ENCODE data around the gene MEAF6. TPM values are rescaled to one million over a fixed set of nuclear protein-coding genes. Genes with fewer than 3 reads are reported as not detected.

MEAF6 gene
- total and polyA plus RNA-seq, 2 donors = 57.4 to 107 TPM

DNA sequence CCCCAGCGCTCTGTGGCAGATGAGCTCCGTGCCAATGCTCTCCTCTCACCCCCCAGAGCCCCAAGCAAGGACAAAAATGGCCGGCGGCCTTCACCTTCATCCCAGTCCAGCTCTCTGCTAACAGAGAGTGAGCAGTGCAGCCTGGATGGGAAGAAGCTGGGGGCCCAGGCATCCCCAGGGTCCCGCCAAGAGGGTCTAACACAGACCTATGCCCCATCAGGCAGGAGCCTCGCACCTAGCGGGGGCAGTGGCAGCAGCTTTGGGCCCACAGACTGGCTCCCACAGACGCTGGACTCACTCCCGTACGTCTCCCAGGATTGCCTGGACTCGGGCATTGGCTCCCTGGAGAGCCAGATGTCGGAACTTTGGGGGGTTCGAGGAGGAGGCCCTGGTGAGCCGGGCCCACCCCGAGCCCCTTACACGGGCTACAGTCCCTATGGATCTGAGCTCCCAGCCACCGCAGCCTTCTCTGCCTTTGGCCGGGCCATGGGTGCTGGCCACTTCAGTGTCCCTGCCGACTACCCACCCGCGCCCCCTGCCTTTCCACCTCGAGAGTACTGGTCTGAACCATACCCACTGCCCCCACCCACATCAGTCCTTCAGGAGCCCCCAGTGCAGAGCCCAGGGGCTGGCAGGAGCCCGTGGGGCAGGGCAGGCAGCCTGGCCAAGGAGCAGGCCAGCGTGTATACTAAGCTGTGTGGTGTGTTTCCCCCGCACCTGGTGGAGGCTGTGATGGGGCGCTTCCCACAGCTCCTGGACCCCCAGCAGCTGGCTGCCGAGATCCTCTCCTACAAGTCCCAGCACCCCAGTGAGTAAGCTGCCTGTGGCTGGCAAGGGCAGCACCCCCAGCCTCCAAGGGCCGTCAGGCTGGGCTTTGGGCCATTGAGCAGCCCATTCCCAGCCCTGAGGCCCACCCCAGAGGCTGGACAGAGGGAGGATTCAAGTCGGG, 31.5 kb downstream of the MEAF6 start:
- peaks cover 49 to 55% of the 10 kb centered on the region in 2 donors for H3K36me3 ChIP-seq (ENCODE audit: control insufficient read depth in 2 of 2, insufficient read depth in 2 of 2, low read length in 1 of 2)
- H3K9me3 ChIP-seq (ENCODE audit: control insufficient read depth in 2 of 2, insufficient read depth in 1 of 2, low read length in 1 of 2) = no peaks in the 10 kb centered on the region
- H3K4me3 ChIP-seq (ENCODE audit: low read length in 2 of 2) = no peak overlapping the region
- 97% methylated on average over 29 of the region's 29 CpGs for WGBS
- DNase-seq (ENCODE audit: low read depth in 6 of 9, low spot score in 9 of 9) = no peak
- no peaks in the 10 kb centered on the region for H3K27me3 ChIP-seq (ENCODE audit: control insufficient read depth in 2 of 2, insufficient read depth in 1 of 2, low read length in 1 of 2)
- peaks cover 14 to 34% of the 10 kb centered on the region in 2 donors for H3K4me1 ChIP-seq (ENCODE audit: control insufficient read depth in 2 of 2, insufficient read depth in 2 of 2, low read length in 2 of 2)
- H3K27ac ChIP-seq (ENCODE audit: low read depth in 1 of 2, low read length in 1 of 2) = no peak overlapping the region

DNA sequence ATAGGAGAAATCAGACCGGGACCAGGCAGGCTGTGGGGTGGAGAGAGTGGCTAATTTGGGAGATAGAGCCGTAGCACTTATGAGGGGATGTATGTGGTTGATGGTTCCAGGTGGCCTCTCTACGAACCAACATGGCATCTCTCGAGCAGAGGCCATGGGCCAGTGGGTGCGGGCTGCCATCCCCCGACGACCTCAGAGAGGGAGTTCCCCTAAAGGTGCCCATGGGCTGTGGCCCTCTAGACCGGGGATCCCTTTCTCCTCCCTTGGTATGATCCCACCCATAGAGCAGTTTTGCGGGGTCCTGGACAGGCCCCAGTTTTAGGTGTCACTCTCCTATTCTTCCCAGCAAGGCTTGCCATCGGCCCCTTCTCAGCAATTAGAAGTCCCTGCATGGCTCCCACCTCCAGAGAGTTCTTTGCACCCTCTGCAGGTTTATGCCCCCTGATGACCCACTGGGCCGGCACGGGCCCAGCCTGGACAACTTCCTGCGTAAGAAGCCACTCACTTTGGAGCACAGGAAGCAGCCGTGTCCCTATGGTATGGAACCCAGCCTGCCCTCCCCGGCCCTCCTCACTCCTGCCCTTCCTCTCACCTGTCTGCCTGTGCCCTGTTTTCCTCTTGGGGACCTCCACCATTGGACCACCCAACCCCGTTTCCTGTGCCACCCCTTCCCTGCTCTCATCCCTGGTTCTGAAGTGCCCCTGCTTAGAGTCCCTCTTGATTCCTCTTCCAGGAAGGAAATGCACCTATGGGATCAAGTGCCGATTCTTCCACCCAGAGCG, 32.4 kb downstream of the MEAF6 start:
- 94% methylated on average over 18 of the region's 18 CpGs for WGBS
- Histone ChIP-seq H3K4me3 (ENCODE audit: low read length in 2 of 2) (no peak overlapping the region), H3K4me1 (ENCODE audit: control insufficient read depth in 2 of 2, insufficient read depth in 2 of 2, low read length in 2 of 2) (peaks cover 22 to 40% of the 10 kb centered on the region in 2 donors), H3K9me3 (ENCODE audit: control insufficient read depth in 2 of 2, insufficient read depth in 1 of 2, low read length in 1 of 2) (no peaks in the 10 kb centered on the region), H3K36me3 (ENCODE audit: control insufficient read depth in 2 of 2, insufficient read depth in 2 of 2, low read length in 1 of 2) (peaks cover 51 to 55% of the 10 kb centered on the region in 2 donors), H3K27me3 (ENCODE audit: control insufficient read depth in 2 of 2, insufficient read depth in 1 of 2, low read length in 1 of 2) (no peaks in the 10 kb centered on the region), H3K27ac (ENCODE audit: low read depth in 1 of 2, low read length in 1 of 2) (no peak overlapping the region)
- DNase-seq (ENCODE audit: low read depth in 6 of 9, low spot score in 9 of 9) = no peak

DNA sequence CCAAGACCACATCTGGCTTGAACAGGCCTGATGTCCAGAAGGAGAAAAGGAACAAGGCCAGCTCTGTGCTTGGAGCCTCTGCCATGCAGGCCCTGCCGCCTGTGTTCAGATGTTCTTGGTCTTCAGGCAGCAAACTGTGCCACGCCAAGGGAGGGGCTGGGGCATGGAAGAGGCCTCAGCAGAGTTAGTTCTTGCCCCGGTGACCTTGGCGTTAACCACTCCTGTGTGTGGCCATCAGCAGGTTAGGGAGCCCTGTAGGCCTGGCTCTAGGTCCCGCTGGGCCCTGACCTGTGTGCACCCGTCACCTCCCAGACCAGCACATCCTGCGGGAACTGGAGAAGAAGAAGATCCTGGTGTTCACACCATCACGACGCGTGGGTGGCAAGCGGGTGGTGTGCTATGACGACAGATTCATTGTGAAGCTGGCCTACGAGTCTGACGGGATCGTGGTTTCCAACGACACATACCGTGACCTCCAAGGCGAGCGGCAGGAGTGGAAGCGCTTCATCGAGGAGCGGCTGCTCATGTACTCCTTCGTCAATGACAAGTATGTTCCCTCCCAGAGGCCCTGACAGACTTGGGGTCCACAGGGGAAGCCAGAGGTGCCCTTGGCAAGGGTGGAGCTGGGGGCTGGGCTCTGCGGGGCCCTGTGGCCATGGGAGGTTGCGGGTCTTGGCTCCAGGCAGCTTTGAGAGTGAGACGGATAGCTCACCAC, 33.1 kb downstream of the MEAF6 start:
- Histone ChIP-seq H3K4me3 (ENCODE audit: low read length in 2 of 2) (no peak overlapping the region), H3K27ac (ENCODE audit: low read depth in 1 of 2, low read length in 1 of 2) (no peak overlapping the region), H3K36me3 (ENCODE audit: control insufficient read depth in 2 of 2, insufficient read depth in 2 of 2, low read length in 1 of 2) (peaks cover 55 to 56% of the 10 kb centered on the region in 2 donors), H3K4me1 (ENCODE audit: control insufficient read depth in 2 of 2, insufficient read depth in 2 of 2, low read length in 2 of 2) (peaks cover 29 to 40% of the 10 kb centered on the region in 2 donors), H3K27me3 (ENCODE audit: control insufficient read depth in 2 of 2, insufficient read depth in 1 of 2, low read length in 1 of 2) (no peaks in the 10 kb centered on the region), H3K9me3 (ENCODE audit: control insufficient read depth in 2 of 2, insufficient read depth in 1 of 2, low read length in 1 of 2) (no peaks in the 10 kb centered on the region)
- WGBS = 96% methylated on average over 26 of the region's 26 CpGs
- DNase-seq (ENCODE audit: low read depth in 6 of 9, low spot score in 9 of 9) = no peak

DNA sequence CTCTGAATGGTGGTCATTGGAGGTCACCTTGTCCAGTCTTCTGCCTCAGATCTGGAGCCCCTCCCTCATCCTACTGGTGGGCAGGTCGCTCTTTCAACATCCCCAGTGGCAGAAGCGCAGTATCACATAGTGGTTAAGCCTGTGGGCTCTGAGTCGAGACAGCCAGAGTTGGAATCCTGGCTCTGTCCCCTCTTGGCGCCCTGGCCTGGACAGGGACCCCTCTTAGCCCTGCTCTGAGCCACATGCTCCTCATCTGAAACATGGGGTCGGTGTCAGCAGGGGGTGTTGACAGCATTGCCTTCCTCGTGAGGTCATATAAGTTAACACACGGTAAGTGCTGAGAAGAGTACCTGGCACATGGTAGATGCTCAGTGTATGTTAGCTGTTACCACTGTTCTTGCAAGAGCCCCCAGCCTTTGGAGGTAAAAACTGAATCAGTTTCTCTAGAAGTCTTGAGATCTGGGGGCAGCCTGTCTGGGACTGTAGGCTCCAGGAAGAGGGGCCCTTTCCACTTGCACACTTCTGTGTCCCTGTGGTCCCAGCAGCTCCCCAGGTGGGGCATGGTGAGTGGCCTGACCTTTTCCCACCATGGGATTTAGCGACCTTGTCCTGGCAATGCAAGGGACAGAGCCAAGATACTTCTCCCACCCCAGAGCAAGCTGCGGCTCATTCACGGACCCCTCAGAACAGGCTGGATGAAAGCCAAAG, 33.8 kb downstream of the MEAF6 start:
- peak overlapping the region in 1 of 2 donors; percentile 57 for H3K27ac ChIP-seq (ENCODE audit: low read depth in 1 of 2, low read length in 1 of 2)
- DNase-seq (ENCODE audit: low read depth in 6 of 9, low spot score in 9 of 9) = no peak
- no peaks in the 10 kb centered on the region for H3K9me3 ChIP-seq (ENCODE audit: control insufficient read depth in 2 of 2, insufficient read depth in 1 of 2, low read length in 1 of 2)
- 94% methylated on average over 10 of the region's 10 CpGs for WGBS
- H3K4me1 ChIP-seq (ENCODE audit: control insufficient read depth in 2 of 2, insufficient read depth in 2 of 2, low read length in 2 of 2) = peaks cover 31 to 46% of the 10 kb centered on the region in 2 donors
- H3K4me3 ChIP-seq (ENCODE audit: low read length in 2 of 2) = no peak overlapping the region
- peaks cover 55 to 61% of the 10 kb centered on the region in 2 donors for H3K36me3 ChIP-seq (ENCODE audit: control insufficient read depth in 2 of 2, insufficient read depth in 2 of 2, low read length in 1 of 2)
- no peaks in the 10 kb centered on the region for H3K27me3 ChIP-seq (ENCODE audit: control insufficient read depth in 2 of 2, insufficient read depth in 1 of 2, low read length in 1 of 2)

DNA sequence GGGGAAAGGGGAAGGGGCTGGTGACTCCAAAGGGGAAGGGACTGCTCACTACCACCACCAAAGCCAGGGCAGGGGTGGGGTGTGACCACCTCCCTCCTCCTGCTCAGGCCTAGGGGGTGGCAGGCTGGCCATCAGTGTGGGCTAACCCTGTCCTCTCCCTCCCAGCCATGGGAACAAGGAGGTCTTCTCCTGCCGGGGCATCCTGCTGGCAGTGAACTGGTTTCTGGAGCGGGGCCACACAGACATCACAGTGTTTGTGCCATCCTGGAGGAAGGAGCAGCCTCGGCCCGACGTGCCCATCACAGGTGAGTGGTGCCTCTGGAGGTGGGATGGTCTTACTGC, 34.5 kb downstream of the MEAF6 start:
- WGBS = 98% methylated on average over 5 of the region's 5 CpGs
- peak overlapping the region in 1 of 2 donors; percentile 8 for H3K4me3 ChIP-seq (ENCODE audit: low read length in 2 of 2)
- H3K4me1 ChIP-seq (ENCODE audit: control insufficient read depth in 2 of 2, insufficient read depth in 2 of 2, low read length in 2 of 2) = peaks cover 37 to 53% of the 10 kb centered on the region in 2 donors
- H3K27ac ChIP-seq (ENCODE audit: low read depth in 1 of 2, low read length in 1 of 2) = peak overlapping the region; percentile 57 to 76
- H3K9me3 ChIP-seq (ENCODE audit: control insufficient read depth in 2 of 2, insufficient read depth in 1 of 2, low read length in 1 of 2) = no peaks in the 10 kb centered on the region
- peaks cover 55 to 64% of the 10 kb centered on the region in 2 donors for H3K36me3 ChIP-seq (ENCODE audit: control insufficient read depth in 2 of 2, insufficient read depth in 2 of 2, low read length in 1 of 2)
- no peaks in the 10 kb centered on the region for H3K27me3 ChIP-seq (ENCODE audit: control insufficient read depth in 2 of 2, insufficient read depth in 1 of 2, low read length in 1 of 2)
- no peak for DNase-seq (ENCODE audit: low read depth in 6 of 9, low spot score in 9 of 9)

DNA sequence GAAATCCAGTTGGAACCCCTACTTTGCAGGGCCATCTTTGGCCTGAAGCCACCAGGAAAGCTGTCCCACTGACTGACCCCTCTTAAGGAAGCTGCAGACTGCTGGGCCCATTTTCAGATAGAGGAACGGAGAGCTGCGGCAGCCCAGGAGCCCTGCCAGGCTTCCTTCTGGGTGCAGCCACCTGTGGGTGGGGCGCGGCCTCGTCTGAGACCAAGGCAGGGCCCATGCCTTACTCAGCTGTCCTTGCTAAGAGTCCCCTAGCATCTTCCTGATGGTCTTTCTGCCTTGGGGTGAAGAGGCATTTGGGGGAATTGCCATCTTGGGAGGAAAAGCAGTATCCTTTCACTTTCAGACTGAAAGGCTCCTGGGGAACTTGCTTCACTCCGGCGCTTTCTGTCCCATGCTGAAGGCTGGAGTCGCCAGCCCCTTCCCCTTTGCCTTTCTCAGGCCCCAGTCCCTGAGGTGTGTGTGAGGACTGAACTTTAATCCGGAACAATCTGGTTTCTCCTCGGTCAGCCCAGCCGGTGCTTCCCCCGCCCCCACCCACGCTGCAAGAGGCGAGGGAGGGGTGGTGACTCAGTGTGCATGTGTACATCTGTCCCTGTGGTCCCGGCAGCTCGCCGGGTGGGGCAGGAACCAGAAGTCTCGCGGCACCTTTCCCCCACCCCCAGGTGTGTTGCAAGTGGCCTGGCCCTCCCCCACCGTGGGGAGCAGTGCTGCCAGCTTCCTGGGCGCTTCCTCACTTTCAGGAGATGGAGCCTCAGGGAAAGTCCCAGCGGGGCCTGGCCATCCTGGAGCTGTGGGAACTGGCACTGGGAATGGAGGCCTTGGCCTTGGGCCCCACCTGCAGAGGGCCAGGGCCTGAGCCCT, 35.1 kb downstream of the MEAF6 start:
- peak overlapping the region; percentile 76 to 94 for H3K27ac ChIP-seq (ENCODE audit: low read depth in 1 of 2, low read length in 1 of 2)
- H3K36me3 ChIP-seq (ENCODE audit: control insufficient read depth in 2 of 2, insufficient read depth in 2 of 2, low read length in 1 of 2) = peaks cover 50 to 62% of the 10 kb centered on the region in 2 donors
- peak in 6 of 9 donors; percentile 42 to 84 (median 68) for DNase-seq (ENCODE audit: low read depth in 6 of 9, low spot score in 9 of 9)
- H3K27me3 ChIP-seq (ENCODE audit: control insufficient read depth in 2 of 2, insufficient read depth in 1 of 2, low read length in 1 of 2) = no peaks in the 10 kb centered on the region
- WGBS = 10% methylated on average over 22 of the region's 22 CpGs
- H3K4me3 ChIP-seq (ENCODE audit: low read length in 2 of 2) = peak overlapping the region; percentile 8 to 44
- H3K4me1 ChIP-seq (ENCODE audit: control insufficient read depth in 2 of 2, insufficient read depth in 2 of 2, low read length in 2 of 2) = peaks cover 39 to 56% of the 10 kb centered on the region in 2 donors
- no peaks in the 10 kb centered on the region for H3K9me3 ChIP-seq (ENCODE audit: control insufficient read depth in 2 of 2, insufficient read depth in 1 of 2, low read length in 1 of 2)

DNA sequence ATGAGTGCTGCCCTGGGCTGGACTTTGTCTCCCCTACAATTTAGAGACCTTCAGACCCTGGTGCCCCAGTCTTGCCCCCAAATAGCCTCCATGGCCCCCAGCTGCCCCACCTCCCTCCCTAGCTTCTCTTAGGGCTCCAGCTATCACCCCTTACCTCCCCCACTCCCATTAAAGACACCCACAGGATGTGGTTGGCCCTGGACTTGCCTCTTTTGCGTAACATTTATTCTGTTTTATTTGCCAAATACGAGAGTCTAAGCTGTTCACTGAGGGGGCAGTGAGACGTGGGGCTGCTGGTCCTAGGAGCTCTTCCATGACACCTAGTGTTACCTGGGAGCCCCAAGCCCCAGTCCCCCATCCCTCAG, 35.7 kb downstream of the MEAF6 start:
- Histone ChIP-seq H3K36me3 (ENCODE audit: control insufficient read depth in 2 of 2, insufficient read depth in 2 of 2, low read length in 1 of 2) (peaks cover 44 to 56% of the 10 kb centered on the region in 2 donors), H3K9me3 (ENCODE audit: control insufficient read depth in 2 of 2, insufficient read depth in 1 of 2, low read length in 1 of 2) (no peaks in the 10 kb centered on the region), H3K27me3 (ENCODE audit: control insufficient read depth in 2 of 2, insufficient read depth in 1 of 2, low read length in 1 of 2) (no peaks in the 10 kb centered on the region), H3K4me1 (ENCODE audit: control insufficient read depth in 2 of 2, insufficient read depth in 2 of 2, low read length in 2 of 2) (peaks cover 39 to 58% of the 10 kb centered on the region in 2 donors), H3K4me3 (ENCODE audit: low read length in 2 of 2) (peak overlapping the region; percentile 8 to 44), H3K27ac (ENCODE audit: low read depth in 1 of 2, low read length in 1 of 2) (peak overlapping the region; percentile 76 to 94)
- peak in 1 of 9 donors; percentile 56 for DNase-seq (ENCODE audit: low read depth in 6 of 9, low spot score in 9 of 9)
- 6% methylated on average over 3 of the region's 3 CpGs for WGBS

DNA sequence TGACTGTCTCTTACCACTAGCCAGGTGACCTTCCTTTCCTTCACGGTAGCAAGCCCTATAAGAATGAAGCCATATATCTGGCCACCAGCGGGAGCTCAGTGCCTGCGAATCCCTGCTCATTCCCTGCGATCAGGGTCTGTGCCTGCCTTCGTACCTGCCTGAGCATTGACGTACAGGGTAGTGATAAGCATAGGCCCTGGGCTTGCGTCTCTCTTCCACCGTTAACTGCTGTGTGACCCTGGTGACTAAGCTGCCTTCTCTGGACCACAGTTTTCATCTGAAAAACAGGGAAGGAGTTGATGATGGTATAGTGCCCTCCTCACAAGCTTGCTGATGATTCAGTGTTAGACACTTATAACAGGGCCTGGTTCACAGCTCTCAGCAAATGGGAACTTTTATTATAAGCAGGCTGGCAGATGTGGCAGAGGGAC, 36.1 kb downstream of the MEAF6 start:
- WGBS = 92% methylated on average over 8 of the region's 8 CpGs
- Histone ChIP-seq H3K4me1 (ENCODE audit: control insufficient read depth in 2 of 2, insufficient read depth in 2 of 2, low read length in 2 of 2) (peaks cover 40 to 62% of the 10 kb centered on the region in 2 donors), H3K9me3 (ENCODE audit: control insufficient read depth in 2 of 2, insufficient read depth in 1 of 2, low read length in 1 of 2) (no peaks in the 10 kb centered on the region), H3K4me3 (ENCODE audit: low read length in 2 of 2) (peak overlapping the region; percentile 8 to 44), H3K27me3 (ENCODE audit: control insufficient read depth in 2 of 2, insufficient read depth in 1 of 2, low read length in 1 of 2) (no peaks in the 10 kb centered on the region), H3K36me3 (ENCODE audit: control insufficient read depth in 2 of 2, insufficient read depth in 2 of 2, low read length in 1 of 2) (peaks cover 41 to 52% of the 10 kb centered on the region in 2 donors), H3K27ac (ENCODE audit: low read depth in 1 of 2, low read length in 1 of 2) (peak overlapping the region; percentile 77 to 94)
- DNase-seq (ENCODE audit: low read depth in 6 of 9, low spot score in 9 of 9) = no peak

Measured in thymus (tissue), 11 donors.